Trophoblast cell (in vitro differentiated cells and primary cell): ENCODE data around the gene SLC16A10.

ENCODE experiments used
- DNase-seq, 2 donors: peaks; one replicate each; pipeline ENCODE4 v3.0.0-alpha.2; 2016
- H2AFZ ChIP-seq: 2 replicates; pipeline ENCODE4 v1.6.1; 2013; ENCODE audit warnings: low read length, moderate library complexity, mild to moderate bottlenecking; ENCODE audit not compliant: insufficient read depth, poor library complexity
- H2AK5ac ChIP-seq: 2 replicates; pipeline ENCODE4 v1.6.1; 2013; ENCODE audit warnings: mild to moderate bottlenecking, low read length
- H2BK120ac ChIP-seq: 2 replicates; pipeline ENCODE4 v1.6.1; 2013; ENCODE audit warnings: low read length, mild to moderate bottlenecking, moderate library complexity; ENCODE audit not compliant: insufficient read depth, poor library complexity
- H2BK12ac ChIP-seq: 2 replicates; pipeline ENCODE4 v1.6.1; 2013; ENCODE audit warnings: mild to moderate bottlenecking, low read length, moderate library complexity
- H2BK5ac ChIP-seq: 2 replicates; pipeline ENCODE4 v1.6.1; 2013; ENCODE audit warnings: low read length, low read depth, moderate library complexity, mild to moderate bottlenecking; ENCODE audit not compliant: poor library complexity
- H3K14ac ChIP-seq: 2 replicates; pipeline ENCODE4 v1.6.1; 2013; ENCODE audit warnings: mild to moderate bottlenecking, low read length
- H3K18ac ChIP-seq: 2 replicates; pipeline ENCODE4 v1.6.1; 2013; ENCODE audit warnings: mild to moderate bottlenecking, low read length
- H3K23ac ChIP-seq: 2 replicates; pipeline ENCODE4 v1.6.1; 2013; ENCODE audit warnings: low read length
- H3K27ac ChIP-seq: 2 replicates; pipeline ENCODE4 v1.5.1; 2013; ENCODE audit warnings: low read depth, mild to moderate bottlenecking, inconsistent platforms, low read length, moderate library complexity
- H3K27me3 ChIP-seq: 2 replicates; pipeline ENCODE4 v1.6.1; 2013; ENCODE audit warnings: inconsistent platforms, mild to moderate bottlenecking, low read length, moderate library complexity; ENCODE audit not compliant: insufficient read depth
- H3K36me3 ChIP-seq, 2 experiments: 1 replicate in 1 of 2; 2 replicates in 1 of 2; pipeline ENCODE4 v1.6.1; 2013; ENCODE audit warnings: low read length in 2 of 2, mild to moderate bottlenecking in 2 of 2, moderate library complexity in 1 of 2; ENCODE audit not compliant: insufficient read depth in 2 of 2, control insufficient read depth in 1 of 2
- H3K4ac ChIP-seq: 2 replicates; pipeline ENCODE4 v1.6.1; 2013; ENCODE audit warnings: low read depth, mild to moderate bottlenecking, low read length, moderate library complexity
- H3K4me1 ChIP-seq, 2 experiments: 1 replicate in 1 of 2; 2 replicates in 1 of 2; pipeline ENCODE4 v1.6.1; 2013; ENCODE audit warnings: low read length in 2 of 2, mild to moderate bottlenecking in 2 of 2, moderate library complexity in 1 of 2; ENCODE audit not compliant: insufficient read depth in 2 of 2, control insufficient read depth in 1 of 2
- H3K4me2 ChIP-seq: 2 replicates; pipeline ENCODE4 v1.6.1; 2013; ENCODE audit warnings: inconsistent platforms, mild to moderate bottlenecking, low read length, moderate library complexity
- H3K4me3 ChIP-seq: 2 replicates; pipeline ENCODE4 v1.5.1; 2013; ENCODE audit warnings: mild to moderate bottlenecking, low read depth, low read length, inconsistent platforms
- H3K79me1 ChIP-seq: one replicate; pipeline ENCODE4 v1.6.1; 2013; ENCODE audit warnings: low read length
- H3K79me2 ChIP-seq: 2 replicates; pipeline ENCODE4 v1.6.1; 2013; ENCODE audit warnings: low read length, mild to moderate bottlenecking; ENCODE audit not compliant: control insufficient read depth, insufficient read depth, poor library complexity
- H3K9ac ChIP-seq: 2 replicates; pipeline ENCODE4 v1.6.1; 2013; ENCODE audit warnings: mild to moderate bottlenecking, low read length
- H3K9me3 ChIP-seq: 2 replicates; pipeline ENCODE4 v1.6.1; 2013; ENCODE audit warnings: low read depth, mild to moderate bottlenecking, control low read depth, inconsistent platforms, low read length; ENCODE audit not compliant: insufficient read depth
- H4K12ac ChIP-seq: 2 replicates; pipeline ENCODE4 v1.6.1; 2013; ENCODE audit warnings: low read depth, mild to moderate bottlenecking, low read length, moderate library complexity
- H4K8ac ChIP-seq: 2 replicates; pipeline ENCODE4 v1.6.1; 2013; ENCODE audit warnings: low read depth, mild to moderate bottlenecking, low read length, moderate library complexity
- H4K91ac ChIP-seq: one replicate; pipeline ENCODE4 v1.6.1; 2013; ENCODE audit warnings: low read depth, mild to moderate bottlenecking, low read length, moderate library complexity
- WGBS: extraction: QIAGEN DNeasy Blood & Tissue Kit; methylation state at CpG from one replicate; pipeline ENCODE4 v1.1.7; 2013; ENCODE audit warnings: missing lambda C conversion rate; ENCODE audit not compliant: insufficient read length, insufficient coverage; ENCODE audit errors: extremely low coverage; 5-methylcytosine and 5-hydroxymethylcytosine counted together

Gene SLC16A10

GRCh38 chr6:111114482-111114881 lies 27.2 kb downstream of the SLC16A10 start:
- Histone ChIP-seq H3K4me2 (no peak overlapping the region), H3K79me2 (no peaks in the 10 kb centered on the region), H3K18ac (no peak overlapping the region), H3K27ac (no peak overlapping the region), H2BK5ac (no peak overlapping the region), H2AK5ac (no peak overlapping the region), H2AFZ (no peak overlapping the region), H3K23ac (no peak overlapping the region), H4K12ac (no peak overlapping the region), H3K4me1 (no peaks in the 10 kb centered on the region), H3K36me3 (no peaks in the 10 kb centered on the region), H4K91ac (no peak overlapping the region), H3K4me3 (no peak overlapping the region), H3K4ac (no peak overlapping the region), H3K9ac (no peak overlapping the region), H4K8ac (no peak overlapping the region), H3K27me3 (no peaks in the 10 kb centered on the region), H2BK120ac (no peak overlapping the region), H3K9me3 (no peaks in the 10 kb centered on the region), H3K14ac (no peak overlapping the region), H2BK12ac (no peak overlapping the region), H3K79me1 (no peaks in the 10 kb centered on the region)
- no peak for DNase-seq
- WGBS, result no CpG with 5 or more reads among the region's 1 CpG

- Histone ChIP-seq H3K4me3 (no peak overlapping the region), H3K4me2 (no peak overlapping the region), H2BK120ac (no peak overlapping the region), H3K79me1 (no peaks in the 10 kb centered on the region), H3K79me2 (no peaks in the 10 kb centered on the region), H3K4ac (no peak overlapping the region), H3K27me3 (no peaks in the 10 kb centered on the region), H3K9ac (no peak overlapping the region), H3K27ac (no peak overlapping the region), H2AFZ (no peak overlapping the region), H3K18ac (no peak overlapping the region), H2BK12ac (no peak overlapping the region), H3K14ac (no peak overlapping the region), H3K9me3 (no peaks in the 10 kb centered on the region), H4K91ac (no peak overlapping the region), H4K12ac (no peak overlapping the region), H4K8ac (no peak overlapping the region), H3K36me3 (no peaks in the 10 kb centered on the region), H2AK5ac (no peak overlapping the region), H3K4me1 (no peaks in the 10 kb centered on the region), H2BK5ac (no peak overlapping the region), H3K23ac (no peak overlapping the region)
- WGBS, result no CpG with 5 or more reads among the region's 2 CpGs
- no peak for DNase-seq
Observed at GRCh38 chr6:111118826-111119225, 31.5 kb downstream of the SLC16A10 start.

GRCh38 chr6:111119571-111120329 lies 32.4 kb downstream of the SLC16A10 start:
- no peak overlapping the region for H3K23ac ChIP-seq
- no peaks in the 10 kb centered on the region for H3K79me1 ChIP-seq
- no peak overlapping the region for H3K18ac ChIP-seq

GRCh38 chr6:111121789-111122350 lies 34.6 kb downstream of the SLC16A10 start:
- Histone ChIP-seq H3K36me3 (no peaks in the 10 kb centered on the region), H3K79me2 (no peaks in the 10 kb centered on the region), H2BK12ac (no peak overlapping the region), H3K14ac (no peak overlapping the region), H3K4ac (no peak overlapping the region), H3K18ac (no peak overlapping the region), H4K91ac (no peak overlapping the region), H2AFZ (no peak overlapping the region), H3K4me3 (no peak overlapping the region), H4K8ac (no peak overlapping the region), H3K4me1 (no peaks in the 10 kb centered on the region), H2BK5ac (no peak overlapping the region), H2BK120ac (no peak overlapping the region), H3K9ac (no peak overlapping the region), H2AK5ac (no peak overlapping the region), H3K4me2 (no peak overlapping the region), H3K79me1 (no peaks in the 10 kb centered on the region), H3K27me3 (no peaks in the 10 kb centered on the region), H3K23ac (no peak overlapping the region), H4K12ac (no peak overlapping the region), H3K27ac (no peak overlapping the region), H3K9me3 (no peaks in the 10 kb centered on the region)
- no CpG with 5 or more reads among the region's 4 CpGs for WGBS
- DNase-seq, result no peak

More at GRCh38 chr6:111119571-111120329, 32.4 kb downstream of the SLC16A10 start:
- Histone ChIP-seq H2BK12ac (no peak overlapping the region), H3K36me3 (no peaks in the 10 kb centered on the region), H3K9ac (no peak overlapping the region), H3K4me1 (no peaks in the 10 kb centered on the region), H3K79me2 (no peaks in the 10 kb centered on the region), H3K4ac (no peak overlapping the region), H2BK120ac (no peak overlapping the region), H4K8ac (no peak overlapping the region), H3K27ac (no peak overlapping the region), H4K12ac (no peak overlapping the region), H4K91ac (no peak overlapping the region), H3K14ac (no peak overlapping the region), H3K4me2 (no peak overlapping the region), H3K4me3 (no peak overlapping the region), H3K27me3 (no peaks in the 10 kb centered on the region), H2AK5ac (no peak overlapping the region), H2AFZ (no peak overlapping the region), H2BK5ac (no peak overlapping the region), H3K9me3 (no peaks in the 10 kb centered on the region)
- WGBS, result no CpG with 5 or more reads among the region's 2 CpGs
- DNase-seq, result peak in 1 of 2 donors; percentile 34
